Forelimb muscle (tissue), 1 donor: ENCODE measurements around the gene UBP1. TPM values are rescaled to one million over a fixed set of nuclear protein-coding genes. Genes with fewer than 3 reads are reported as not detected.

ENCODE experiments used
- polyA plus RNA-seq: library from polyadenylated mRNA; unstranded; fragments of 120-200 nt; gene quantifications from one replicate; pipeline ENCODE4 v1.2.1, GENCODE V29; 2013; ENCODE audit not compliant: insufficient read length

The UBP1 gene
- polyA plus RNA-seq, 1 donor, result 47.9 TPM

Other genes with a start within 250 kb of the UBP1 start
- 1.8 TPM for gene SUSD5, start 221.6 kb downstream of the UBP1 start, polyA plus RNA-seq
- gene FBXL2, start 163.0 kb downstream of the UBP1 start, polyA plus RNA-seq, result 7.9 TPM